ENCODE results near the gene PIEZO1. TPM values are rescaled to one million over a fixed set of nuclear protein-coding genes. Genes with fewer than 3 reads are reported as not detected.

PIEZO1 gene
- total and polyA plus RNA-seq, 8 donors: 75.3 to 193 (median 103) TPM

GRCh38 chr16:88806491-88807111 lies 21.6 kb upstream of the PIEZO1 start:
- intact Hi-C loops (cut with DNase I): no loop called here
- TF ChIP-seq CTCF (IDR thresholded peaks at IDR 0.05): no peak

GRCh38 chr16:88805887-88806393 lies 20.9 kb upstream of the PIEZO1 start:
- no peak overlapping the region for H3K27ac ChIP-seq
- no peaks in the 10 kb centered on the region for H3K9me3 ChIP-seq
- ATAC-seq: no peak
- H3K27me3 ChIP-seq: peaks cover 0 to 8% of the 10 kb centered on the region in 2 donors
- H3K36me3 ChIP-seq: peaks cover 0 to 32% of the 10 kb centered on the region in 2 donors
- H3K4me1 ChIP-seq: peaks cover 16 to 48% of the 10 kb centered on the region in 2 donors
- TF ChIP-seq CTCF (IDR thresholded peaks at IDR 0.05): no peak
- intact Hi-C loops (cut with DNase I): no loop called here
- H3K4me3 ChIP-seq: no peak overlapping the region
- no peak for DNase-seq

More at GRCh38 chr16:88806491-88807111, 21.6 kb upstream of the PIEZO1 start:
- H3K9me3 ChIP-seq: no peaks in the 10 kb centered on the region
- DNase-seq: no peak
- H3K4me3 ChIP-seq: no peak overlapping the region
- H3K4me1 ChIP-seq: peaks cover 17 to 52% of the 10 kb centered on the region in 2 donors
- H3K27me3 ChIP-seq: peaks cover 0 to 8% of the 10 kb centered on the region in 2 donors
- ATAC-seq: no peak
- no peak overlapping the region for H3K27ac ChIP-seq
- H3K36me3 ChIP-seq: peaks cover 0 to 32% of the 10 kb centered on the region in 2 donors

GRCh38 chr16:88805340-88805715 lies 20.3 kb upstream of the PIEZO1 start:
- Histone ChIP-seq H3K4me3 (peak overlapping the region in 1 of 2 donors; percentile 73), H3K27me3 (peaks cover 0 to 8% of the 10 kb centered on the region in 2 donors), H3K36me3 (peaks cover 0 to 32% of the 10 kb centered on the region in 2 donors), H3K9me3 (no peaks in the 10 kb centered on the region), H3K4me1 (peaks cover 10 to 44% of the 10 kb centered on the region in 2 donors), H3K27ac (no peak overlapping the region)
- ATAC-seq (no peak), DNase-seq (no peak)
- intact Hi-C loops (cut with DNase I): no loop called here
- no peak for TF ChIP-seq CTCF (IDR thresholded peaks at IDR 0.05)

GRCh38 chr16:88804552-88805339 lies 19.7 kb upstream of the PIEZO1 start:
- no peak for TF ChIP-seq CTCF (IDR thresholded peaks at IDR 0.05)
- peaks cover 0 to 8% of the 10 kb centered on the region in 2 donors for H3K27me3 ChIP-seq
- DNase-seq (peak in 1 of 4 donors; percentile 83), ATAC-seq (peak; percentile 4)
- intact Hi-C loops (cut with DNase I): no loop called here
- H3K9me3 ChIP-seq: no peaks in the 10 kb centered on the region
- peaks cover 0 to 26% of the 10 kb centered on the region in 2 donors for H3K36me3 ChIP-seq
- peaks cover 6 to 44% of the 10 kb centered on the region in 2 donors for H3K4me1 ChIP-seq
- H3K27ac ChIP-seq: no peak overlapping the region
- H3K4me3 ChIP-seq: peak overlapping the region; percentile 45 to 73

GRCh38 chr16:88804173-88804551 lies 19.1 kb upstream of the PIEZO1 start:
- H3K4me1 ChIP-seq: peaks cover 6 to 43% of the 10 kb centered on the region in 2 donors
- DNase-seq: no peak
- H3K27ac ChIP-seq: no peak overlapping the region
- TF ChIP-seq CTCF (IDR thresholded peaks at IDR 0.05): no peak
- H3K27me3 ChIP-seq: peaks cover 0 to 8% of the 10 kb centered on the region in 2 donors
- peak overlapping the region; percentile 45 to 73 for H3K4me3 ChIP-seq
- no peaks in the 10 kb centered on the region for H3K9me3 ChIP-seq
- peaks cover 0 to 20% of the 10 kb centered on the region in 2 donors for H3K36me3 ChIP-seq
- intact Hi-C loops (cut with DNase I): no loop called here
- ATAC-seq: no peak

Measured in left lung (tissue), 10 donors.